Neural progenitor cell (in vitro differentiated cells): ENCODE measurements around the gene CDC14A. TPM values are rescaled to one million over a fixed set of nuclear protein-coding genes. Genes with fewer than 3 reads are reported as not detected.

Experiments used
- DNase-seq: peaks from one replicate; pipeline ENCODE4 v3.0.0-alpha.2; 2016; ENCODE audit warnings: low spot score
- H2AFZ ChIP-seq: fragments of 200-600 bp; sonication (generic); replicated peaks from 2 replicates; pipeline ENCODE4 v1.6.1; 2016; ENCODE audit warnings: antibody characterized with exemption
- H3F3A ChIP-seq: fragments of 200-600 bp; sonication (generic); 2 replicates; pipeline ENCODE4 v1.6.1; 2016; ENCODE audit warnings: antibody characterized with exemption, low read depth
- H3K27ac ChIP-seq: fragments of 200-600 bp; sonication (generic); 2 replicates; pipeline ENCODE4 v1.5.1; 2016; ENCODE audit warnings: mild to moderate bottlenecking
- H3K27me3 ChIP-seq: fragments of 200-600 bp; sonication (generic); 2 replicates; pipeline ENCODE4 v1.6.1; 2016; ENCODE audit warnings: mild to moderate bottlenecking, moderate library complexity
- H3K36me3 ChIP-seq: fragments of 200-600 bp; sonication (generic); 2 replicates; pipeline ENCODE4 v1.5.1; 2016
- H3K4me1 ChIP-seq: fragments of 200-600 bp; sonication (generic); 2 replicates; pipeline ENCODE4 v1.6.1; 2016; ENCODE audit warnings: mixed run types
- H3K4me2 ChIP-seq: fragments of 200-600 bp; sonication (generic); 2 replicates; pipeline ENCODE4 v1.6.1; 2016
- H3K4me3 ChIP-seq: fragments of 200-600 bp; sonication (generic); 2 replicates; pipeline ENCODE4 v1.5.1; 2016
- H3K79me2 ChIP-seq: fragments of 200-600 bp; sonication (generic); 2 replicates; pipeline ENCODE4 v1.6.1; 2016; ENCODE audit warnings: low read depth
- H3K9ac ChIP-seq: fragments of 200-600 bp; sonication (generic); 2 replicates; pipeline ENCODE4 v1.6.1; 2016
- H3K9me3 ChIP-seq: fragments of 200-600 bp; sonication (generic); 2 replicates; pipeline ENCODE4 v1.5.1; 2016; ENCODE audit warnings: low read depth
- H4K20me1 ChIP-seq: fragments of 200-600 bp; sonication (generic); 2 replicates; pipeline ENCODE4 v1.6.1; 2016; ENCODE audit warnings: low read depth
- H3K27ac Mint-ChIP-seq: 3 replicates; pipeline ENCODE4 v1.8.0; 2021; ENCODE audit warnings: mixed read lengths
- H3K27me3 Mint-ChIP-seq: 2 replicates; pipeline ENCODE4 v1.8.0; 2022; ENCODE audit warnings: low read depth, mild to moderate bottlenecking, inconsistent platforms, moderate library complexity, mixed read lengths; ENCODE audit not compliant: insufficient read depth
- H3K36me3 Mint-ChIP-seq: 3 replicates; pipeline ENCODE4 v1.8.0; 2021; ENCODE audit warnings: mixed read lengths
- H3K4me1 Mint-ChIP-seq: 3 replicates; pipeline ENCODE4 v1.8.0; 2021; ENCODE audit warnings: mixed read lengths
- H3K4me3 Mint-ChIP-seq: 3 replicates; pipeline ENCODE4 v1.8.0; 2021; ENCODE audit warnings: mild to moderate bottlenecking, moderate library complexity, mixed read lengths
- H3K9me3 Mint-ChIP-seq: 3 replicates; pipeline ENCODE4 v1.8.0; 2020; ENCODE audit warnings: mixed read lengths
- CTCF ChIP-seq: fragments of 200-600 bp; sonication (generic); IDR thresholded peaks from 2 replicates; pipeline ENCODE4 v1.5.1; 2017; ENCODE audit warnings: antibody characterized with exemption, mild to moderate bottlenecking
- EZH2 ChIP-seq: fragments of 200-600 bp; sonication (generic); IDR thresholded peaks from 2 replicates; pipeline ENCODE4 v1.6.1; 2017; ENCODE audit warnings: antibody characterized with exemption, mild to moderate bottlenecking, moderate library complexity
- EZH2phosphoT487 ChIP-seq: fragments of 200-600 bp; sonication (generic); IDR thresholded peaks from 2 replicates; pipeline ENCODE4 v1.6.1; 2017; ENCODE audit warnings: antibody characterized with exemption
- total RNA-seq: library from RNA; depleted of rRNA; stranded (reverse); fragments of >200 nt; gene quantifications from 2 replicates; pipeline ENCODE4 v1.2.3, GENCODE V29; 2015; ENCODE audit warnings: low replicate concordance

The CDC14A gene
- total RNA-seq, 1 donor from 2014 or later: 37.0 TPM

GRCh38 chr1:100431954-100432353, 79.6 kb downstream of the CDC14A start:
- Mint-ChIP-seq H3K9me3 (no peaks in the 10 kb centered on the region), H3K36me3 (peaks cover 5% of the 10 kb centered on the region), H3K27me3 (no peaks in the 10 kb centered on the region), H3K4me3 (no peak overlapping the region), H3K27ac (no peak overlapping the region), H3K4me1 (no peaks in the 10 kb centered on the region)
- H3K9ac ChIP-seq: no peak overlapping the region
- H3F3A ChIP-seq: no peaks in the 10 kb centered on the region
- peaks cover 30% of the 10 kb centered on the region for H3K79me2 ChIP-seq
- H3K27me3 ChIP-seq: no peaks in the 10 kb centered on the region
- no peak for TF ChIP-seq EZH2phosphoT487
- TF ChIP-seq EZH2: no peak
- no peak for TF ChIP-seq CTCF
- no peaks in the 10 kb centered on the region for H3K36me3 ChIP-seq
- no peak overlapping the region for H3K4me3 ChIP-seq
- no peaks in the 10 kb centered on the region for H3K9me3 ChIP-seq
- peaks cover 13% of the 10 kb centered on the region for H3K4me1 ChIP-seq
- no peak overlapping the region for H3K27ac ChIP-seq
- no peak overlapping the region for H3K4me2 ChIP-seq
- H4K20me1 ChIP-seq: no peaks in the 10 kb centered on the region
- H2AFZ ChIP-seq: no peak overlapping the region
- no peak for DNase-seq

- Mint-ChIP-seq H3K36me3 (peaks cover 4% of the 10 kb centered on the region), H3K27ac (no peak overlapping the region), H3K4me1 (peaks cover 3% of the 10 kb centered on the region), H3K9me3 (no peaks in the 10 kb centered on the region), H3K4me3 (no peak overlapping the region), H3K27me3 (no peaks in the 10 kb centered on the region)
- Histone ChIP-seq H3K27ac (no peak overlapping the region), H3K9ac (no peak overlapping the region), H3K27me3 (no peaks in the 10 kb centered on the region), H3K4me1 (peaks cover 14% of the 10 kb centered on the region), H3K4me3 (no peak overlapping the region), H3F3A (no peaks in the 10 kb centered on the region), H3K79me2 (peaks cover 30% of the 10 kb centered on the region), H3K36me3 (no peaks in the 10 kb centered on the region), H4K20me1 (peaks cover 2% of the 10 kb centered on the region), H3K4me2 (no peak overlapping the region), H2AFZ (no peak overlapping the region), H3K9me3 (no peaks in the 10 kb centered on the region)
- no peak for DNase-seq
- TF ChIP-seq CTCF (no peak), EZH2phosphoT487 (no peak), EZH2 (no peak)
Measured at GRCh38 chr1:100433563-100433962, 81.3 kb downstream of the CDC14A start.

- peaks cover 21% of the 10 kb centered on the region for H3K79me2 ChIP-seq
- peaks cover 14% of the 10 kb centered on the region for H3K4me1 ChIP-seq
- H3K27me3 ChIP-seq: no peaks in the 10 kb centered on the region
- Mint-ChIP-seq H3K4me1 (peaks cover 7% of the 10 kb centered on the region), H3K4me3 (no peak overlapping the region), H3K27ac (no peak overlapping the region), H3K9me3 (no peaks in the 10 kb centered on the region), H3K36me3 (peaks cover 4% of the 10 kb centered on the region), H3K27me3 (no peaks in the 10 kb centered on the region)
- no peak overlapping the region for H2AFZ ChIP-seq
- TF ChIP-seq CTCF: no peak
- no peak for TF ChIP-seq EZH2
- no peak for TF ChIP-seq EZH2phosphoT487
- H3K36me3 ChIP-seq: no peaks in the 10 kb centered on the region
- no peaks in the 10 kb centered on the region for H3F3A ChIP-seq
- DNase-seq: no peak
- H4K20me1 ChIP-seq: peaks cover 6% of the 10 kb centered on the region
- H3K9ac ChIP-seq: no peak overlapping the region
- no peak overlapping the region for H3K4me2 ChIP-seq
- H3K27ac ChIP-seq: no peak overlapping the region
- H3K9me3 ChIP-seq: no peaks in the 10 kb centered on the region
- no peak overlapping the region for H3K4me3 ChIP-seq
Measured at GRCh38 chr1:100434831-100435230, 82.5 kb downstream of the CDC14A start.
